HCT116 (cell line): ENCODE data around the gene PROCA1.

Experiments
- CEBPB ChIP-seq: IDR thresholded peaks from 2 replicates; pipeline ENCODE4 v1.6.1; 2012; ENCODE audit warnings: low read depth
- RAD21 ChIP-seq: IDR thresholded peaks from 2 replicates; pipeline ENCODE4 v1.6.1; 2012; ENCODE audit warnings: low read depth, mild to moderate bottlenecking
- ZFX ChIP-seq: fragments of 450-650 bp; IDR thresholded peaks from 2 replicates; pipeline ENCODE4 v1.6.1; 2017
- TF ChIP-seq, protein P1 (sequence below), 3 experiments: fragments of 200-600 bp in 1 of 3; sonication (generic) in 1 of 3; IDR thresholded peaks in 2 of 3; conservative IDR thresholded peaks in 1 of 3; 2 replicates each; pipeline ENCODE4 v1.5.1; 2012 to 2017; ENCODE audit warnings: low read depth in 2 of 3, low read length in 2 of 3, antibody characterized with exemption in 1 of 3, borderline replicate concordance in 1 of 3, control low read depth in 1 of 3, mild to moderate bottlenecking in 1 of 3, mixed read lengths in 1 of 3, mixed run types in 1 of 3, moderate library complexity in 1 of 3; ENCODE audit not compliant: insufficient read depth in 1 of 3

DNA sequence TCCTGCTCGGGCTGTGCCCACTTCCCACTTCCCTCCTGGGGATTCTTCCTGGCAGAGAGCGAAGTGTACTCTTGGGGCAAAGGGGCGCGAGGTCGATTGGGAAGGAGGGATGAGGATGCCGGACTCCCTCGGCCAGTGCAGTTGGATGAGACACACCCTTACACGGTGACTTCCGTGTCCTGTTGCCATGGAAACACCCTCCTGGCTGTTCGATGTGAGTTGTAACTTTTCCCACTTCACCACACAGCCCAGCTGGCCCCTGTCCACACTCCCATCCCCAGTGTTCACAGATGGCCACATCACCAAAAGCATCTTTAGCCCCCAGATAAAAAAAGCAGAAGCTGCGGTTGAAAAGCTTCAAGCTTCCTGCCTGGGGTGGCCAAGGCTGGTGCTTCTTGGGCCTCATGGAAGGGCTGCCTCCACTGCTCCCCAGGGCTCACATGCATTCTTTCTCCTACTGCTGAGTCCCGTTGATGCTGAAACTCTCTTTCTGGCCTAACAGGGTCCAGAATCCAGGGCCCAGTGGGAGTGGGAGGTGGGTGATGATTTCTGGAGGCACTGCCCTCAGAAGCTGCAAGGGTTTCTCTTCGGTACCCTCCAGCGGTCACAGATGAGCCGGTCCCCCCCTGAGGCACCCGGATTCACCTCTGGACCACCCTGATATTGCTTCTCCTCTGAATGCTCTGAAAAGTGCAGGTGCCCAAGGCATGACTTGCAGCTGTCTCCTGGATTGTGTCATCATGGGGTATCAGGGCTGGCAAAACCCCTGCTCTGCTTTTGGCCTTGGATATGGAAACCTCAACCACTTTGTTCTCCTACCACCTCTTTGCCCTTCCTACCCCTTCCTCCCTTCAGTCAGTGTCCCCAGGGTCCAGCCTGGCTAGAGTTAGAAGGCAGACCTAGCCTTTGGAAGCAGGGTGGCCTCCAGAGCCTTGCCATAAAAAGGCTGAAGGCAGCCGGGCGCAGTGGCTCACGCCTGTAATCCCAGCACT is 30.0 kb upstream of the PROCA1 start:
- TF ChIP-seq RAD21 (no peak), CEBPB (no peak), ZFX (no peak)
- TF ChIP-seq, protein P1, sequence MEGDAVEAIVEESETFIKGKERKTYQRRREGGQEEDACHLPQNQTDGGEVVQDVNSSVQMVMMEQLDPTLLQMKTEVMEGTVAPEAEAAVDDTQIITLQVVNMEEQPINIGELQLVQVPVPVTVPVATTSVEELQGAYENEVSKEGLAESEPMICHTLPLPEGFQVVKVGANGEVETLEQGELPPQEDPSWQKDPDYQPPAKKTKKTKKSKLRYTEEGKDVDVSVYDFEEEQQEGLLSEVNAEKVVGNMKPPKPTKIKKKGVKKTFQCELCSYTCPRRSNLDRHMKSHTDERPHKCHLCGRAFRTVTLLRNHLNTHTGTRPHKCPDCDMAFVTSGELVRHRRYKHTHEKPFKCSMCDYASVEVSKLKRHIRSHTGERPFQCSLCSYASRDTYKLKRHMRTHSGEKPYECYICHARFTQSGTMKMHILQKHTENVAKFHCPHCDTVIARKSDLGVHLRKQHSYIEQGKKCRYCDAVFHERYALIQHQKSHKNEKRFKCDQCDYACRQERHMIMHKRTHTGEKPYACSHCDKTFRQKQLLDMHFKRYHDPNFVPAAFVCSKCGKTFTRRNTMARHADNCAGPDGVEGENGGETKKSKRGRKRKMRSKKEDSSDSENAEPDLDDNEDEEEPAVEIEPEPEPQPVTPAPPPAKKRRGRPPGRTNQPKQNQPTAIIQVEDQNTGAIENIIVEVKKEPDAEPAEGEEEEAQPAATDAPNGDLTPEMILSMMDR (IDR thresholded peaks at IDR 0.05 in 2 of 3, conservative IDR thresholded peaks at IDR 0.05 in 1 of 3; ENCODE audit: borderline replicate concordance in 1 of 3, insufficient read depth in 1 of 3, low read depth in 2 of 3, low read length in 2 of 3), result no peak
